NCI-H1092 (cell line): Measurements from ENCODE around the gene SLC25A51.
"Not testable (repeated sequence)": the region's sequence is repeated elsewhere in the genome, so short reads cannot be mapped to it uniquely, and the experiment has no call there.

Experiments used
- DNase-seq: peaks from one replicate; lab custom pipeline; 2025; lab: John Stamatoyannopoulos, UW

The SLC25A51 gene

GRCh38 chr9:37902796-37903646 is 906 bp downstream of the SLC25A51 start:
- DNase-seq, result no peak

DNA sequence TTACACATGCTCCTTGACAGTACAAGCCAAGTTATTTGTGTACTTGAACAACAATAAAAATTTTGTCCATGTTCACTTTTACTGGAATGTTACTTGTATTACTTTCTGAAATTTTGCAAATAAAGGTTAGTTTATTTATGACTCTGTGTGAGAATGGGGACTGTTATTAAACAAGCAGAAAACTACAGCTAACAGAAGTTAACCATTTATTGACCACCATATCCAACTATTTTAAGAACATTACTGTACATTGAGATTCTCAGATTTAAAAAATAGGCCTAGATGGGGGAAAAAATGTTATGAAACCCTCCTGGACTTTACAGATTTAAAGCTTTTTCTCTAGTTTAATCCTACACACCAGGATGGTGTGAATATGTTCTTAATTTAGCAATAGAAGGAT is 1.8 kb downstream of the SLC25A51 start:
- DNase-seq, result no peak

- no peak for DNase-seq
Observed at GRCh38 chr9:37899041-37899440, 4.9 kb downstream of the SLC25A51 start.

- DNase-seq, result no peak
Observed at GRCh38 chr9:37897665-37898064, 6.3 kb downstream of the SLC25A51 start.

DNA sequence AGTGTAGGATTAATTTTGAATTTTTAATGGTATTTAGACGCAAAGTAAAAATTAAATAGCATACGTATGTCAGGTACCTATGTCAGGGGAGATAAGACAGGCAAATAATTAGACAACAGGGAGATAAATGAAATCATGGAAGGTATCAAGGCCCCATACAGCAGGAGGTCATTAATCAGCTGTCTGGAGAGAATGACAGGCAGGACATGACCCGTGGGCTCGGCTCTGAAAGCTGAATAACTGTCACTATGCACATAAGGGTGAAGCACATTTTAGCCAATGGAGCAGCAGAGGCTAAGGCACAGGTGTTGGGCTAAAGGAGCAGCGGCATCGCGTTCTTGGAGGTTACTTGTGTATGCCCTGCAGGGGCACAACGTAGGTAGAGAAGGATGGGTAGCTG is 11.9 kb downstream of the SLC25A51 start:
- DNase-seq, result no peak

DNA sequence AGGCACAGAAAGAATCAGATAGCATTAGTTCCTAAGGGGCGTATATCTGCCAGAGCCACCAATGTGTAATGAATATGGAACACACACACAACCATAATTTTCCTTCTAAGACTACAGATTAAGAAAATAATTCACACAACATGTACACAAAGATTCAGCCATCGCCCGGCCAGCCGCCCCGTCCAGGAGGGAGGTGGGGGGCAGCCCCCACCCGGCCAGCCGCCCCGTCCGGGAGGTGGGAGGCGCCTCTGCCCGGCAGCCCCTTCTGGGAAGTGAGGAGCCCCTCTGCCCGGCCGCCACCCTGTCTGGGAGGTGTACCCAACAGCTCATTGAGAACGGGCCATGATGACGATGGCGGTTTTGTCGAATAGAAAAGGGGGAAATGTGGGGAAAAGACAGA is 12.9 kb downstream of the SLC25A51 start:
- not testable (repeated sequence) for DNase-seq

DNA sequence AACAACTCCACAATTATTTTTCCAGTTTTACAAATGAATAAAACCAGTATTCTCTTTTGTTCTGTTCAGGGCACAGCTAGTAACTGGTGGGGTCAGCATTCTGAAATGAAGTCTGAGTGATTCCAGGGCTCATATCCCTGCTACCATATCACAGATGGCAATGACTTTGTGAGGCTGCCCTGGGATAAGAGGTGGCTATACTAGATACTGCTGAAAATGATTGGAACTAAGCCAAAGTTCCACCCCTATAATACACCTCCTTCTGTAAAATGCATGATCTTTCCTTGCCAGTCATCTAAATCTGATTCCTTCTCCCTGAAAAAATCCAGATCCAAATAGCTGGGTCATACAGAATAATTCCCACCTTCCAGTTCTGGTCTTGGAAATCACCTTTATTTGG is 14.4 kb downstream of the SLC25A51 start:
- no peak for DNase-seq

GRCh38 chr9:37887977-37888583 is 15.8 kb downstream of the SLC25A51 start:
- DNase-seq, result not testable (repeated sequence)

GRCh38 chr9:37880916-37881479 is 22.9 kb downstream of the SLC25A51 start:
- no peak for DNase-seq

GRCh38 chr9:37876376-37876775 is 27.6 kb downstream of the SLC25A51 start:
- no peak for DNase-seq

GRCh38 chr9:37873955-37874354 is 30.0 kb downstream of the SLC25A51 start:
- no peak for DNase-seq

GRCh38 chr9:37870799-37871176 is 33.1 kb downstream of the SLC25A51 start:
- no peak for DNase-seq

- no peak for DNase-seq
Observed at GRCh38 chr9:37870081-37870798, 33.7 kb downstream of the SLC25A51 start.

- DNase-seq, result no peak
Observed at GRCh38 chr9:37862530-37862929, 41.4 kb downstream of the SLC25A51 start.

DNA sequence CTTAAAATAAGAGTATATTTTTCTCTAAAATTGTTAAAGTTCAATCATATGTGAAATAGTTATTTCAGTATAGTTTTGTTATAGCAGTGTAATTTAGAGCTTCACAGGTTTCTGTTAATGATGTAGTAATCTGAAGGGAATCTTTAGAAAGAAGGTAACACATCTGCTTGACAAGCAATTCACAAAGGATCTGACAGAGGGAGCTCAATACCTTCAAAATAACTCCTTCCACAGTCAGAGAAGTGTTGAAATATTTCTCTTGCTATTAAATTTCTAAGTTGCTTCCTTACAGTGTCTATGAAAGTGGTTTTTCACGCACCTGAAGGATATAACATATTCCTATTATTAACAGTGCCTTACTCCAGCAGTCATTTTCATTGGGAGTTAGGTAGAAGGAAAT is 44.9 kb downstream of the SLC25A51 start:
- DNase-seq, result no peak

- no peak for DNase-seq
Observed at GRCh38 chr9:37856551-37856950, 47.4 kb downstream of the SLC25A51 start.

- DNase-seq, result no peak
Observed at GRCh38 chr9:37852222-37852621, 51.7 kb downstream of the SLC25A51 start.

DNA sequence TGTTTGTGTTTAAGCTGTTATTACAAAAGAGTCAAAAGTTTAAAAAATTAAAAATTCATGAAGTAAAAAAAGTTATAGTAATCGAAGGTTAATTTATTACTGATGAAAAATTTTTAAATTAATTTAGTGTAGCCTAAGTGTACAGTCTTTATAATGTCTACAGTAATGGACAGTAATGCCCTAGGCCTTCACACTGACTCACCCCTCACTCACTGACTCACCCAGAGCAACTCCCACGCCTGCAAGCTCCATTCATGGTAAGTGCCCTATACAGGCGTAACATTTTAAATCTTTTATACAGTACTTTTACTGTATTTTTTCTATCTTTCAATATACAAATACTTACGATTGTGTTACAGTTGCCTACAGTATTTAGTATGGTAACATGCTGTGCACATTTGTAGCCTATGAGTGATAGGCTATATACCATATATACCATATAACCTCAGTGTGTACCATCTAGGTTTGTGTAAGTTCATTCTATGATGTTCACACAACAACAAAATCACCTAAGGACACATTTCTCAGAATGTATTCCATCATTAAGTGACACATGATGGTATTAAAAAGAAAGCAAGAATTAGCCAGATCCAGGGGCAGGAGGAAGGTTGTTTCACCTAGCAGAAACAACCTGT is 63.2 kb downstream of the SLC25A51 start:
- DNase-seq, result no peak

GRCh38 chr9:37839496-37840461 is 64.1 kb downstream of the SLC25A51 start:
- DNase-seq, result no peak
